ENCODE measurements around the gene ARHGAP24. TPM values are rescaled to one million over a fixed set of nuclear protein-coding genes. Genes with fewer than 3 reads are reported as not detected.

Gene ARHGAP24
- polyA plus RNA-seq, 2 of the 4 experiments (the other 2 are of a cell fraction): 1.7 to 12.1 TPM

- TF ChIP-seq RARB (CRISPR knock-in tag; IDR thresholded peaks at IDR 0.05): no peak
- CTCF ChIA-PET: interaction anchor here (1.7 kb wide), 1 partner anchor 12 kb away, joined by 3 read pairs; no protein-coding TSS in a partner anchor
- 76% methylated on average over 3 of the region's 3 CpGs for WGBS (ENCODE audit: missing lambda C conversion rate)
- DNase-seq (ENCODE audit: low read depth in 1 of 2, low spot score in 1 of 2) (no peak), FAIRE-seq (no peak), ATAC-seq (no peak)
- H3K4me1 ChIP-seq: no peaks in the 10 kb centered on the region
- POLR2A ChIA-PET: no interaction called here
- no peak overlapping the region for H3K27ac ChIP-seq
- no peak overlapping the region for H3K4me3 ChIP-seq
- H3K4me2 ChIP-seq: no peak overlapping the region
- H3K9me3 ChIP-seq: no peaks in the 10 kb centered on the region
Measured at GRCh38 chr4:85672959-85673358, 198.0 kb downstream of the ARHGAP24 start.

- no peak for DNase-seq (ENCODE audit: low read depth in 1 of 2, low spot score in 1 of 2)
- ATAC-seq: no peak
- FAIRE-seq: no peak
- WGBS (ENCODE audit: missing lambda C conversion rate): 94% methylated on average over 2 of the region's 2 CpGs
- Histone ChIP-seq H3K4me2 (no peak overlapping the region), H3K27ac (no peak overlapping the region), H3K9me3 (no peaks in the 10 kb centered on the region), H3K4me1 (no peaks in the 10 kb centered on the region), H3K4me3 (no peak overlapping the region)
- ChIA-PET POLR2A (no interaction called here), CTCF (no interaction called here)
- no peak for TF ChIP-seq POLR2AphosphoS2 (conservative IDR thresholded peaks at IDR 0.05; ENCODE audit: low read length)
- no peak for TF ChIP-seq HMGXB4 (CRISPR knock-in tag; IDR thresholded peaks at IDR 0.05; ENCODE audit: borderline replicate concordance)
- TF ChIP-seq BHLHE40 (IDR thresholded peaks at IDR 0.05; ENCODE audit: low read depth, low read length): no peak
- no peak for TF ChIP-seq NPAS2 (CRISPR knock-in tag; IDR thresholded peaks at IDR 0.05; ENCODE audit: borderline replicate concordance)
- no peak for TF ChIP-seq KDM5A (IDR thresholded peaks at IDR 0.05)
- no peak for TF ChIP-seq REST (IDR thresholded peaks at IDR 0.05)
- no peak for TF ChIP-seq JUNB (IDR thresholded peaks at IDR 0.05)
- TF ChIP-seq EP300 (IDR thresholded peaks at IDR 0.05): no peak
Measured at GRCh38 chr4:85673540-85673939, 198.6 kb downstream of the ARHGAP24 start.

GRCh38 chr4:85675076-85676049, 200.4 kb downstream of the ARHGAP24 start:
- CTCF ChIA-PET: no interaction called here
- POLR2A ChIA-PET: no interaction called here
- Histone ChIP-seq H3K9me3 (no peaks in the 10 kb centered on the region), H3K27ac (no peak overlapping the region), H3K4me3 (no peak overlapping the region), H3K4me1 (no peaks in the 10 kb centered on the region), H3K4me2 (no peak overlapping the region)
- ATAC-seq (no peak), FAIRE-seq (no peak), DNase-seq (ENCODE audit: low read depth in 1 of 2, low spot score in 1 of 2) (no peak)
- TF ChIP-seq PHF8 (IDR thresholded peaks at IDR 0.05; ENCODE audit: borderline replicate concordance, low read depth) (no peak), ZSCAN20 (CRISPR knock-in tag; IDR thresholded peaks at IDR 0.05) (no peak), ZC3H11A (IDR thresholded peaks at IDR 0.05) (no peak), KDM5A (IDR thresholded peaks at IDR 0.05) (no peak), TP53 (CRISPR knock-in tag; IDR thresholded peaks at IDR 0.05) (no peak), HOXB5 (CRISPR knock-in tag; IDR thresholded peaks at IDR 0.05) (no peak), E2F6 (IDR thresholded peaks at IDR 0.05; ENCODE audit: borderline replicate concordance, low read depth) (no peak), CHD2 (IDR thresholded peaks at IDR 0.05; ENCODE audit: low read length, partially characterized antibody) (no peak), HOXB13 (CRISPR knock-in tag; IDR thresholded peaks at IDR 0.05; ENCODE audit: low read depth) (no peak)
- WGBS (ENCODE audit: missing lambda C conversion rate): 85% methylated on average over 7 of the region's 7 CpGs

All from A549 (cell line).